ENCODE results near the gene KLC1. TPM values are rescaled to one million over a fixed set of nuclear protein-coding genes. Genes with fewer than 3 reads are reported as not detected.

KLC1 gene
- total RNA-seq, 3 donors from 2014 or later (not counting 1 experiment from before 2014, with no cell fraction given), result 144 to 200 (median 178) TPM

GRCh38 chr14:103697206-103697602, 68.2 kb downstream of the KLC1 start:
- no peak for TF ChIP-seq CTCF (IDR thresholded peaks at IDR 0.05)
- no peaks in the 10 kb centered on the region for H3K9me3 ChIP-seq (ENCODE audit: control insufficient read depth, insufficient read depth, low read length)
- H3K27me3 ChIP-seq (ENCODE audit: control insufficient read depth, insufficient read depth, low read length), result no peaks in the 10 kb centered on the region
- peaks cover 40% of the 10 kb centered on the region for H3K36me3 ChIP-seq (ENCODE audit: control insufficient read depth, insufficient read depth, low read length)
- H3K4me3 ChIP-seq (ENCODE audit: low read length), result no peak overlapping the region
- Mint-ChIP-seq H3K4me3 (no peak overlapping the region), H3K4me1 (peaks cover 7 to 13% of the 10 kb centered on the region in 2 donors), H3K9me3 (no peaks in the 10 kb centered on the region), H3K27me3 (ENCODE audit: low read depth in 2 of 2) (no peaks in the 10 kb centered on the region), H3K36me3 (no peaks in the 10 kb centered on the region), H3K27ac (peak overlapping the region in 1 of 2 donors; percentile 35)
- WGBS (ENCODE audit: insufficient coverage), result 65% methylated on average over 3 of the region's 3 CpGs
- no peak for ATAC-seq
- H3K4me1 ChIP-seq (ENCODE audit: control insufficient read depth, insufficient read depth, low read length), result peaks cover 4% of the 10 kb centered on the region
- no peak overlapping the region for H3K27ac ChIP-seq (ENCODE audit: low read length)
- intact Hi-C loops (cut with micrococcal nuclease), result no loop called here
- no peak for DNase-seq

GRCh38 chr14:103697603-103698379, 68.8 kb downstream of the KLC1 start:
- DNase-seq (no peak), ATAC-seq (no peak)
- H3K27me3 Mint-ChIP-seq (ENCODE audit: low read depth in 2 of 2), result no peaks in the 10 kb centered on the region
- H3K36me3 Mint-ChIP-seq, result no peaks in the 10 kb centered on the region
- peaks cover 4% of the 10 kb centered on the region for H3K4me1 ChIP-seq (ENCODE audit: control insufficient read depth, insufficient read depth, low read length)
- intact Hi-C loops (cut with micrococcal nuclease), result no loop called here
- no peak for TF ChIP-seq CTCF (IDR thresholded peaks at IDR 0.05)
- H3K36me3 ChIP-seq (ENCODE audit: control insufficient read depth, insufficient read depth, low read length), result peaks cover 41% of the 10 kb centered on the region
- H3K4me3 Mint-ChIP-seq, result no peak overlapping the region
- H3K9me3 ChIP-seq (ENCODE audit: control insufficient read depth, insufficient read depth, low read length), result no peaks in the 10 kb centered on the region
- 89% methylated on average over 14 of the region's 14 CpGs for WGBS (ENCODE audit: insufficient coverage)
- no peaks in the 10 kb centered on the region for H3K9me3 Mint-ChIP-seq
- no peaks in the 10 kb centered on the region for H3K27me3 ChIP-seq (ENCODE audit: control insufficient read depth, insufficient read depth, low read length)
- H3K27ac Mint-ChIP-seq, result peak overlapping the region in 1 of 2 donors; percentile 35
- H3K4me3 ChIP-seq (ENCODE audit: low read length), result no peak overlapping the region
- no peak overlapping the region for H3K27ac ChIP-seq (ENCODE audit: low read length)
- H3K4me1 Mint-ChIP-seq, result peaks cover 7 to 15% of the 10 kb centered on the region in 2 donors

GRCh38 chr14:103698380-103699260, 69.6 kb downstream of the KLC1 start:
- ATAC-seq (no peak), DNase-seq (no peak)
- no peaks in the 10 kb centered on the region for H3K36me3 Mint-ChIP-seq
- Histone ChIP-seq H3K4me1 (ENCODE audit: control insufficient read depth, insufficient read depth, low read length) (peaks cover 4% of the 10 kb centered on the region), H3K27ac (ENCODE audit: low read length) (no peak overlapping the region), H3K9me3 (ENCODE audit: control insufficient read depth, insufficient read depth, low read length) (no peaks in the 10 kb centered on the region), H3K4me3 (ENCODE audit: low read length) (no peak overlapping the region), H3K36me3 (ENCODE audit: control insufficient read depth, insufficient read depth, low read length) (peaks cover 36% of the 10 kb centered on the region), H3K27me3 (ENCODE audit: control insufficient read depth, insufficient read depth, low read length) (no peaks in the 10 kb centered on the region)
- peaks cover 7 to 20% of the 10 kb centered on the region in 2 donors for H3K4me1 Mint-ChIP-seq
- H3K27ac Mint-ChIP-seq, result no peak overlapping the region
- intact Hi-C loops (cut with micrococcal nuclease), result no loop called here
- no peak for TF ChIP-seq CTCF (IDR thresholded peaks at IDR 0.05)
- no peaks in the 10 kb centered on the region for H3K27me3 Mint-ChIP-seq (ENCODE audit: low read depth in 2 of 2)
- 84% methylated on average over 33 of the region's 33 CpGs for WGBS (ENCODE audit: insufficient coverage)
- H3K9me3 Mint-ChIP-seq, result no peaks in the 10 kb centered on the region
- no peak overlapping the region for H3K4me3 Mint-ChIP-seq
